Neural progenitor cell (in vitro differentiated cells): Measurements from ENCODE around the gene NPIPB6.
"Not testable (repeated sequence)": the region's sequence is repeated elsewhere in the genome, so short reads cannot be mapped to it uniquely, and the experiment has no call there.

ENCODE experiments used
- CTCF ChIP-seq: fragments of 200-600 bp; sonication (generic); IDR thresholded peaks from 2 replicates; pipeline ENCODE4 v1.5.1; 2017; ENCODE audit warnings: antibody characterized with exemption, mild to moderate bottlenecking
- EZH2 ChIP-seq: fragments of 200-600 bp; sonication (generic); IDR thresholded peaks from 2 replicates; pipeline ENCODE4 v1.6.1; 2017; ENCODE audit warnings: antibody characterized with exemption, mild to moderate bottlenecking, moderate library complexity
- EZH2phosphoT487 ChIP-seq: fragments of 200-600 bp; sonication (generic); IDR thresholded peaks from 2 replicates; pipeline ENCODE4 v1.6.1; 2017; ENCODE audit warnings: antibody characterized with exemption

GRCh38 chr16:28392054-28392453 lies 28.7 kb upstream of the NPIPB6 start:
- not testable (repeated sequence) for TF ChIP-seq CTCF, EZH2, EZH2phosphoT487
